GM13976 (cell line): Measurements from ENCODE around the gene PTGFRN.

ENCODE experiments used
- DNase-seq: peaks from one replicate; pipeline ENCODE4 v3.0.0; 2012; ENCODE audit warnings: low spot score
- in situ Hi-C: fragments of 300-500 bp; cut with MboI; formaldehyde crosslinking; loops from one replicate; pipeline ENCODE4 v1.12.0; 2022; ENCODE audit warnings: low sequenced_read_pairs, mixed read lengths, inconsistent platforms; ENCODE audit not compliant: unreplicated experiment
- TF ChIP-seq, protein P1 (sequence below): IDR thresholded peaks from 2 replicates; pipeline ENCODE4 v1.5.1; 2012; ENCODE audit warnings: borderline replicate concordance, mild to moderate bottlenecking; ENCODE audit not compliant: insufficient read depth; ENCODE audit errors: extremely low read depth, missing control alignments, control extremely low read depth

The PTGFRN gene

DNA sequence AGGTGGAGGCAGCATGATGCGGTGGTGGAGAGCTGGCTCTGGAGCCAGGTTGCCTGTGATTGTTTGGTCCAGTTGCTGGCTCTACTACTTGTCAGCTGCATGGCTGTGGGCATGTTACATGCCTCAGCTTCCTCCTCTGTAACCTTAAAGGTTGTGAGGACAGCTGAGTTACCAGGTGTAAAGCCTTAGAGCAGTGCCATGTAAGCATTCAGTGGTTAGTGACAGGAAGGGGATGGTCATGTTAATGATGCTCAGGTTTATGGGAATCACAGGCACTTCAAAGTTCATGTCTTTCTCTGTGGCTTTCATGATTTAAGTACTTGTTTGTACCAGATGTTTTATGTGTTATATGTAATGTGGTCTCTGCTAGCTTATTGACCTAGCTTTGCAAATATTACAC lies 32.6 kb downstream of the PTGFRN start:
- DNase-seq: no peak
- TF ChIP-seq, protein P1, sequence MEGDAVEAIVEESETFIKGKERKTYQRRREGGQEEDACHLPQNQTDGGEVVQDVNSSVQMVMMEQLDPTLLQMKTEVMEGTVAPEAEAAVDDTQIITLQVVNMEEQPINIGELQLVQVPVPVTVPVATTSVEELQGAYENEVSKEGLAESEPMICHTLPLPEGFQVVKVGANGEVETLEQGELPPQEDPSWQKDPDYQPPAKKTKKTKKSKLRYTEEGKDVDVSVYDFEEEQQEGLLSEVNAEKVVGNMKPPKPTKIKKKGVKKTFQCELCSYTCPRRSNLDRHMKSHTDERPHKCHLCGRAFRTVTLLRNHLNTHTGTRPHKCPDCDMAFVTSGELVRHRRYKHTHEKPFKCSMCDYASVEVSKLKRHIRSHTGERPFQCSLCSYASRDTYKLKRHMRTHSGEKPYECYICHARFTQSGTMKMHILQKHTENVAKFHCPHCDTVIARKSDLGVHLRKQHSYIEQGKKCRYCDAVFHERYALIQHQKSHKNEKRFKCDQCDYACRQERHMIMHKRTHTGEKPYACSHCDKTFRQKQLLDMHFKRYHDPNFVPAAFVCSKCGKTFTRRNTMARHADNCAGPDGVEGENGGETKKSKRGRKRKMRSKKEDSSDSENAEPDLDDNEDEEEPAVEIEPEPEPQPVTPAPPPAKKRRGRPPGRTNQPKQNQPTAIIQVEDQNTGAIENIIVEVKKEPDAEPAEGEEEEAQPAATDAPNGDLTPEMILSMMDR: no peak
- in situ Hi-C loops: no loop called here

DNA sequence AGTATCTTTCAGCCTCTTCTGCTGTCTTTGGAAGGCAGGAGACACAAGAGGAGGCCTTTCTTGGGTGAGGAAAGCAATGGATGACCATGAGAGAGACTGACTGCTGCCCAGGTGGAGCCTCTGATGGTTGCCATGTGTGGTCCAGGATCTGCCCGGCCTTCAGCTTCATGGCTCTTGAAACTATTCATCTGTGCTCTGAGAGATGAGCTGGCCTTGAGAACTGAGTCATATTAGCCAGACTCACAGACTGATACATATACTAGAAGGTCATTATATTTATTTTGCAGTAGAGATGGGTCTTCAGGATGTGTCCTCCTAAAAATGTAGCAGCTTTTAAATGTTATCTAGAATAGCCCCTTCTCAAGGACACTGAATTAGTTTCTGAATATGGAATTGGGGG lies 33.7 kb downstream of the PTGFRN start:
- DNase-seq: no peak
- TF ChIP-seq, protein P1: no peak
- in situ Hi-C loops: no loop called here

DNA sequence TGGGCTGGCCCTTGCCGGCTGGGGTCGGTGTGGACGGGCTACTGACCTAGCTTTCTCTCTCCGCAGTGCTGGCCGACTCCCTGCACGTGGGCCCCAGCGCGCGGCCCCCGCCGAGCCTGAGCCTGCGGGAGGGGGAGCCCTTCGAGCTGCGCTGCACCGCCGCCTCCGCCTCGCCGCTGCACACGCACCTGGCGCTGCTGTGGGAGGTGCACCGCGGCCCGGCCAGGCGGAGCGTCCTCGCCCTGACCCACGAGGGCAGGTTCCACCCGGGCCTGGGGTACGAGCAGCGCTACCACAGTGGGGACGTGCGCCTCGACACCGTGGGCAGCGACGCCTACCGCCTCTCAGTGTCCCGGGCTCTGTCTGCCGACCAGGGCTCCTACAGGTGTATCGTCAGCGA lies 34.9 kb downstream of the PTGFRN start:
- TF ChIP-seq, protein P1: no peak
- in situ Hi-C loops: no loop called here
- DNase-seq: no peak

DNA sequence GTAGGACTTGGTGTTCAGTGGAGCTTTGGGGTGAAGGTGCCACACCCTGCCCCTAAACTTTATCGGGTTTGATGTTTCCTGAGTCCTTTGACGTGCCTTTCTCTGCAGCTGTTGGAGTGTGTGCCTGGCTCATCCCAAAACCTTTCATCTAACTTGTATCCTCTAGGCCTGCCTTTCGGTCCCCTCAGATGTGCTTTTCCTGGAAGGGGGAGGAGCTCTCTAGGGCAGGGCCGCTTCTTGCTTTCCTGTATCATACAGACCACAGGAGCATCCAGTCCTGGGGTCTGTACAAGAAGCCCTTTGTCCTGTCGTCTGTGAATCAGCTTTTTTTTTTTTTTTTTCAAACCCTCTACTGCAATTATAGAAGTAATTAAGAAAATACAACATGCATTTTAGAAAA lies 35.7 kb downstream of the PTGFRN start:
- TF ChIP-seq, protein P1: no peak
- in situ Hi-C loops: no loop called here
- no peak for DNase-seq

DNA sequence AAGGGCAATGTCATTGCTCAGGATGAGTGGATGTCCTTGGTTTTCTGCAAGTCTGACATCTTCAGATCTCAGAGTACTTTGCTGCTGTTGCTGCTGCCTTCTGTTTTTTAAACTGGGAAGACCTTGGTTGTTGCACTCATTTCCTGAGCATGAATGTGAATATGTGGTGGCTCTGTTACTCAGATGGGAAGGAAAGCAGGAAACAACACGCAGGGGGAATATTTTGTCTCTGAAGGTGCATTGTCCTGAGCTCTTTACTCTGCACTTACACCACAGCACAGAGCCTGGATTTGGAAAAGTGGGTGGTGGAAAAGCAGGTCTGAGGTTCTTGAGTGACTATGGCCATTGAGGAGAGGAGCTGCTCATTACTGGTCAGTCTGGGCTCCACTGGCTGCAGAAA lies 36.3 kb downstream of the PTGFRN start:
- TF ChIP-seq, protein P1: no peak
- in situ Hi-C loops: no loop called here
- no peak for DNase-seq

DNA sequence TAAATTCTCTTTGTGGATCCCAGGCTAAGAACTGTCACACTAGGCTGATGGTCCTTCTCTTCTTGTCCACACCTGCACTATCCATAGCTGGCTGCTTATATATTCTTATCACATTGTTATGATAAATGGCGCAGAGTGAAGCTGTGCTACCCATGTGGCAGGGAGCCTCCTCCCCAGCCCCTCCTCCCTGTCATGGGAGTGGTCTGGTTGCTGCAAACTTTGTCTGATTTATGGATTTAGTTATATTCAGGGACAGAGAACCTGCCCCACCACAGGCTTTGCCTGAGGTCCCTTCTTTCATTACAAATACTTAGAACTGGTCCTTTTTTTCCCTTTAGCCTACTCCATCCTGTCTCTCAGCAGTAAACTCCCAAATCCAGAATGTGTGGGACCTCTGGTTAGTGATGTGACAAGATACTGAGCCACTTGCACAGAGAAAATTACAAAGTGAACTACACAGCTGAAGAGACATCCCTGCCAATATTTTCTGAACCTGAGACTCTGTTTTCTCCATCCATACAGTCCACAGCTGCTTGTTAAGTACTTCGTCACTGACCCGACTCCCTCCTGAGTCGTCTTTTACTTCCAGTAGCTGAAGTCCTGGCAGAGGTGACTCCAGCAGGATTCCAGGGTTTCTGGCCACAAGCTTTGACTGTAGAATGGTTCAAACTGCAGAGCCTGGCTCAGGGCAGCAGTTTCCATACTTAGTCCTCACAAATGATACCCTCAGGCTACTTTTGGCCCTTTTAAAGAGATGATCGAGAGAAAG lies 37.6 kb downstream of the PTGFRN start:
- TF ChIP-seq, protein P1: no peak
- in situ Hi-C loops: no loop called here
- DNase-seq: no peak
